ENCODE measurements around the gene SSRP1.

DNA sequence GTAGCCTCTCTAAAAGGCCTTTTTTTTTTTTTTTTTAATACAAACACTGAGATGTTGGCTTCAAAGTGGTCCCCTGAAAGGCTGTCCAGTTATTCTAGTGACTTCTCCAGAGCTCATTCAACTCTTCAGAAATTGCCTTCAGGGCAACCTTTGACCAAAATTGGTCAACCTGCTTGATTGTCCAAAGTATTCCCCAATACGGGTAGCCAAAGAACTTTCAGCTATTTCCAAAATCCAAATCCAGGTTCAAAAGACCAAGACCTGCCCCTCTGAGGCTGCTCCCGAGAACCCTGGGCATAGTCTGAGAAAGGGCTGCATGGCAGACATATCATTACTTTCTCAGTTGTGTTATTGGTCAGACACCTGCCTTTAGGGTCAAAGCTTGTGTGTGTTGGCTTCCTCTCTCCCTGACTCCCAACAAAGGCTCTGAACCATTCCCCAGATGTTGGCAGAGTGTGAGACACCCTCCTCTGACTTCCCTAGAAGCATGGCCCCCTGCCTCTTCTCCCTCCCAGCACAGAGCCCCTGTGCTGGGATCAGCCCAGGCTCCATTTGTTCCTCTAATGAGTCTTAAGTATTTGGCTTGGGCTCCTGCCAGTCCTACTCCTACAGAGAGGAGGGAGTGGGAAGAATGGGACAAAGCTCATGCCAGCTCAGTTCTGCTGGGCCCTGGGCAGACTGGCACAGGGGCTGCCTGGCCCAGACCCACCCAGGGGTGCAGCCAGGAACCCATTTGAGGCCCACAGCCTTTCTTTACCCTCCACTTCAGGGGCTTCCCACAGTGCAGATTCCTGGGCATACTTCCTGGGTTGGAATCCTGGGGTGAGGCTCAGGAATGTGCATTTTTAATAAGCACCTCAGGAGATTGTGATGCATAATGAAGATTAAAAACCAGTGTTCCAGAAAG, 41.2 kb downstream of the SSRP1 start:
- TF ChIP-seq GATA2 (IDR thresholded peaks at IDR 0.05; ENCODE audit: low read depth, low read length) = no peak
- TF ChIP-seq GATA3 (IDR thresholded peaks at IDR 0.05; ENCODE audit: low read depth, low read length) = no peak
